Measurements from ENCODE around the gene FAM228B. TPM values are rescaled to one million over a fixed set of nuclear protein-coding genes. Genes with fewer than 3 reads are reported as not detected.

The FAM228B gene
- total and polyA plus RNA-seq, 2 donors (not counting 1 experiment from before 2014, with no cell fraction given): 11.9 to 13.1 TPM

DNA sequence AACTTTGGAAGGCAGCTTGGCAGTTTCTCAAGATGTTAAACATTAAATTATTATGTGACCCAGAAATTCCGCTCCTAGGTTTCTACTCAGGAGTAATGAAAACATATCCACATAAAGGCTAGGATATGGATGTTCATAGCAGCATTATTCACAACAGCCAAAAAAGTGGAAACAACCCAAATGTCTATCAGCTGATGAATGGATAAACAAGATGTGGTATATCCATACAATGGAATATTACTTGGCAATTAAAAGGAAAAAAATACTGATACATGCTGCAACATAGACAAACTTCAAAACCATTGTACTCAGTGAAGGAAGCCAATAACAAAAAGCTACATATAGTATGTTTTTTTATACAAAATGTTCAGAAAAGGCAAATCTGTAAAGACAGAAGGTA lies 39.2 kb downstream of the FAM228B start:
- Histone ChIP-seq H2AFZ (ENCODE audit: low read length) (no peak overlapping the region), H3K4me1 (ENCODE audit: control insufficient read depth, extremely low read depth, insufficient read depth, low read length) (no peaks in the 10 kb centered on the region), H3K27ac (ENCODE audit: insufficient read depth, low read length) (no peak overlapping the region), H3K4me2 (ENCODE audit: extremely low read depth, insufficient read depth, low read length) (no peak overlapping the region), H3K27me3 (ENCODE audit: control insufficient read depth, insufficient read depth, low read length) (no peaks in the 10 kb centered on the region), H3K9ac (ENCODE audit: insufficient read depth, low read length) (no peak overlapping the region), H4K20me1 (ENCODE audit: control insufficient read depth, extremely low read depth, insufficient read depth, low read length) (no peaks in the 10 kb centered on the region), H3K36me3 (ENCODE audit: control insufficient read depth, insufficient read depth, low read length) (no peaks in the 10 kb centered on the region), H3K9me3 (ENCODE audit: control insufficient read depth, insufficient read depth, low read depth, low read length) (no peaks in the 10 kb centered on the region), H3K79me2 (ENCODE audit: control insufficient read depth, insufficient read depth, low read length) (no peaks in the 10 kb centered on the region), H3K4me3 (replicated peaks in 1 of 4; ENCODE audit: control extremely low read depth in 1 of 4, insufficient read depth in 1 of 4, low read depth in 3 of 4, low read length in 4 of 4) (no peak overlapping the region)
- DNase-seq (ENCODE audit: low read depth in 2 of 2): no peak
- TF ChIP-seq CTCF (conservative IDR thresholded peaks at IDR 0.05 in 1 of 2, IDR thresholded peaks at IDR 0.05 in 1 of 2; ENCODE audit: low read depth in 1 of 2, low read length in 2 of 2) (no peak), EZH2 (IDR thresholded peaks at IDR 0.05; ENCODE audit: low read length, missing control alignments) (no peak)

GRCh38 chr2:24163186-24163585 lies 39.9 kb downstream of the FAM228B start:
- no peaks in the 10 kb centered on the region for H4K20me1 ChIP-seq (ENCODE audit: control insufficient read depth, extremely low read depth, insufficient read depth, low read length)
- H3K79me2 ChIP-seq (ENCODE audit: control insufficient read depth, insufficient read depth, low read length): no peaks in the 10 kb centered on the region
- no peak overlapping the region for H3K9ac ChIP-seq (ENCODE audit: insufficient read depth, low read length)
- H3K27me3 ChIP-seq (ENCODE audit: control insufficient read depth, insufficient read depth, low read length): no peaks in the 10 kb centered on the region
- H3K27ac ChIP-seq (ENCODE audit: insufficient read depth, low read length): no peak overlapping the region
- H2AFZ ChIP-seq (ENCODE audit: low read length): no peak overlapping the region
- H3K9me3 ChIP-seq (ENCODE audit: control insufficient read depth, insufficient read depth, low read depth, low read length): no peaks in the 10 kb centered on the region
- no peaks in the 10 kb centered on the region for H3K4me1 ChIP-seq (ENCODE audit: control insufficient read depth, extremely low read depth, insufficient read depth, low read length)
- no peak overlapping the region for H3K4me2 ChIP-seq (ENCODE audit: extremely low read depth, insufficient read depth, low read length)
- H3K36me3 ChIP-seq (ENCODE audit: control insufficient read depth, insufficient read depth, low read length): no peaks in the 10 kb centered on the region
- DNase-seq (ENCODE audit: low read depth in 2 of 2): no peak
- TF ChIP-seq CTCF (conservative IDR thresholded peaks at IDR 0.05 in 1 of 2, IDR thresholded peaks at IDR 0.05 in 1 of 2; ENCODE audit: low read depth in 1 of 2, low read length in 2 of 2) (no peak), EZH2 (IDR thresholded peaks at IDR 0.05; ENCODE audit: low read length, missing control alignments) (no peak)
- H3K4me3 ChIP-seq (replicated peaks in 1 of 4; ENCODE audit: control extremely low read depth in 1 of 4, insufficient read depth in 1 of 4, low read depth in 3 of 4, low read length in 4 of 4): no peak overlapping the region

DNA sequence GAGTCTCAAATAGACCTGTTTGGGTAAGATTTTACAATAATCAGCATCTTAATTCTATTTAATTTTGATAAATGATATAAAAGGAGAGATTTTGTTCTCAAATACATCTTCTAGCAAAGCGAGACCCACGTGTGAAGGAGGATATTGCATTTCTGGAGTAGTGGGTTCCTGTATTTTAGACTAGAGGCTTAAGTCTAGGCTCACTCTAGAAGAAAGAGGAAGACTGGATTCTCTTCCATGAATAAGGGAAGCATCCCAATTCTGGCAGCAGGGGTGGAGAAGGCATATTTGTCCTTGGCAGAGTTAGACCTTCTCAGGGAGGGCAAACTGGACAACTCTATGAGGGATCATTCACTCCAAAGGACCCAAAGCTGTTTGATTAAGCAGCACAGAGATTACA lies 40.3 kb downstream of the FAM228B start:
- no peak overlapping the region for H3K9ac ChIP-seq (ENCODE audit: insufficient read depth, low read length)
- no peak for TF ChIP-seq CTCF (conservative IDR thresholded peaks at IDR 0.05 in 1 of 2, IDR thresholded peaks at IDR 0.05 in 1 of 2; ENCODE audit: low read depth in 1 of 2, low read length in 2 of 2)
- no peak for TF ChIP-seq EZH2 (IDR thresholded peaks at IDR 0.05; ENCODE audit: low read length, missing control alignments)

More for the DNA sequence above, 40.3 kb downstream of the FAM228B start:
- Histone ChIP-seq H3K4me2 (ENCODE audit: extremely low read depth, insufficient read depth, low read length) (no peak overlapping the region), H3K27me3 (ENCODE audit: control insufficient read depth, insufficient read depth, low read length) (no peaks in the 10 kb centered on the region), H4K20me1 (ENCODE audit: control insufficient read depth, extremely low read depth, insufficient read depth, low read length) (no peaks in the 10 kb centered on the region), H3K27ac (ENCODE audit: insufficient read depth, low read length) (no peak overlapping the region), H3K9me3 (ENCODE audit: control insufficient read depth, insufficient read depth, low read depth, low read length) (no peaks in the 10 kb centered on the region), H3K79me2 (ENCODE audit: control insufficient read depth, insufficient read depth, low read length) (no peaks in the 10 kb centered on the region), H3K36me3 (ENCODE audit: control insufficient read depth, insufficient read depth, low read length) (no peaks in the 10 kb centered on the region), H2AFZ (ENCODE audit: low read length) (no peak overlapping the region), H3K4me3 (replicated peaks in 1 of 4; ENCODE audit: control extremely low read depth in 1 of 4, insufficient read depth in 1 of 4, low read depth in 3 of 4, low read length in 4 of 4) (no peak overlapping the region), H3K4me1 (ENCODE audit: control insufficient read depth, extremely low read depth, insufficient read depth, low read length) (no peaks in the 10 kb centered on the region)
- no peak for DNase-seq (ENCODE audit: low read depth in 2 of 2)

All from fibroblast of lung (primary cell).